GM23338 (cell line): Measurements from ENCODE around the gene GAPDHS. TPM values are rescaled to one million over a fixed set of nuclear protein-coding genes. Genes with fewer than 3 reads are reported as not detected.

ENCODE experiments used
- ATAC-seq: fragments of 200-7000 bp; cut with Tn5 transposase; 3 replicates; pipeline ENCODE4 v1.9.1; 2020
- DNase-seq: peaks from one replicate; pipeline ENCODE4 v3.0.0-alpha.2; 2015; ENCODE audit warnings: low spot score
- H2AFZ ChIP-seq: fragments of 200-600 bp; sonication (generic); 2 replicates; pipeline ENCODE4 v1.8.0; 2016; ENCODE audit warnings: antibody characterized with exemption, mild to moderate bottlenecking, moderate library complexity
- H3F3A ChIP-seq: fragments of 200-600 bp; sonication (generic); replicated peaks from 2 replicates; pipeline ENCODE4 v1.8.0; 2017; ENCODE audit warnings: antibody characterized with exemption, mixed run types, low read depth
- H3K27ac ChIP-seq: fragments of 200-600 bp; sonication (generic); 2 replicates; pipeline ENCODE4 v1.6.1; 2016; ENCODE audit warnings: low read depth
- H3K27me3 ChIP-seq: fragments of 200-600 bp; sonication (generic); 2 replicates; pipeline ENCODE4 v1.8.0; 2016; ENCODE audit warnings: mild to moderate bottlenecking, mixed run types, moderate library complexity; ENCODE audit not compliant: insufficient read depth
- H3K36me3 ChIP-seq: fragments of 200-600 bp; sonication (generic); 2 replicates; pipeline ENCODE4 v1.8.0; 2016; ENCODE audit warnings: mild to moderate bottlenecking; ENCODE audit not compliant: insufficient read depth
- H3K4me1 ChIP-seq: fragments of 200-600 bp; sonication (generic); 2 replicates; pipeline ENCODE4 v1.8.0; 2016; ENCODE audit warnings: mild to moderate bottlenecking, moderate library complexity; ENCODE audit not compliant: insufficient read depth
- H3K4me2 ChIP-seq: fragments of 200-600 bp; sonication (generic); 2 replicates; pipeline ENCODE4 v1.7.1; 2017; ENCODE audit warnings: mixed run types
- H3K4me3 ChIP-seq: fragments of 200-600 bp; sonication (generic); 2 replicates; pipeline ENCODE4 v1.6.1; 2016; ENCODE audit warnings: mixed run types
- H3K79me2 ChIP-seq: fragments of 200-600 bp; sonication (generic); replicated peaks from 2 replicates; pipeline ENCODE4 v1.8.0; 2017; ENCODE audit warnings: mild to moderate bottlenecking; ENCODE audit not compliant: insufficient read depth
- H3K9me2 ChIP-seq: fragments of 200-600 bp; sonication (generic); 2 replicates; pipeline ENCODE4 v1.8.0; 2017; ENCODE audit not compliant: insufficient read depth
- H4K20me1 ChIP-seq: fragments of 200-600 bp; sonication (generic); replicated peaks from 2 replicates; pipeline ENCODE4 v1.8.0; 2017; ENCODE audit warnings: mild to moderate bottlenecking; ENCODE audit not compliant: insufficient read depth
- H3K27ac Mint-ChIP-seq: 2 replicates; pipeline ENCODE4 v1.8.0; 2020; ENCODE audit warnings: inconsistent platforms, mild to moderate bottlenecking, moderate library complexity, mixed read lengths
- H3K27me3 Mint-ChIP-seq: 3 replicates; pipeline ENCODE4 v1.8.0; 2022; ENCODE audit warnings: low read depth, mild to moderate bottlenecking, moderate library complexity, mixed read lengths, inconsistent platforms; ENCODE audit not compliant: insufficient read depth, poor library complexity
- H3K36me3 Mint-ChIP-seq: 3 replicates; pipeline ENCODE4 v1.8.0; 2021; ENCODE audit warnings: low read depth, mild to moderate bottlenecking, inconsistent platforms, moderate library complexity, mixed read lengths
- H3K4me1 Mint-ChIP-seq: 3 replicates; pipeline ENCODE4 v1.8.0; 2020; ENCODE audit warnings: mild to moderate bottlenecking, inconsistent platforms, mixed read lengths
- H3K4me3 Mint-ChIP-seq: 3 replicates; pipeline ENCODE4 v1.8.0; 2021; ENCODE audit warnings: moderate library complexity, mild to moderate bottlenecking, inconsistent platforms, mixed read lengths
- H3K9me3 Mint-ChIP-seq: 3 replicates; pipeline ENCODE4 v1.8.0; 2020; ENCODE audit warnings: moderate library complexity, mild to moderate bottlenecking, inconsistent platforms, mixed read lengths
- CREB1 ChIP-seq: fragments of 250-450 bp; sonication (Bioruptor Pico); IDR thresholded peaks from 2 replicates; pipeline ENCODE4 v1.5.0; 2020; ENCODE audit warnings: low read depth, mild to moderate bottlenecking, moderate library complexity
- EZH2phosphoT487 ChIP-seq: fragments of 200-600 bp; sonication (generic); IDR thresholded peaks from one replicate; pipeline ENCODE4 v1.8.1; 2018; ENCODE audit warnings: antibody characterized with exemption; ENCODE audit not compliant: unreplicated experiment
- JUNB ChIP-seq: IDR thresholded peaks from one replicate; pipeline ENCODE4 v1.6.1; 2016; ENCODE audit warnings: antibody characterized with exemption; ENCODE audit not compliant: unreplicated experiment
- NANOG ChIP-seq: IDR thresholded peaks from 2 replicates; pipeline ENCODE4 v1.6.1; 2016; ENCODE audit warnings: antibody characterized with exemption, borderline replicate concordance
- POLR2AphosphoS5 ChIP-seq: IDR thresholded peaks from 2 replicates; pipeline ENCODE4 v1.6.1; 2016; ENCODE audit warnings: antibody characterized with exemption, low read depth
- REST ChIP-seq: IDR thresholded peaks from one replicate; pipeline ENCODE4 v1.6.1; 2018; ENCODE audit warnings: antibody characterized with exemption; ENCODE audit not compliant: unreplicated experiment
- STAT1 ChIP-seq: IDR thresholded peaks from one replicate; pipeline ENCODE4 v1.6.1; 2016; ENCODE audit warnings: antibody characterized with exemption; ENCODE audit not compliant: unreplicated experiment
- ZNF114 ChIP-seq: fragments of 250-450 bp; sonication (Bioruptor Pico); IDR thresholded peaks from 2 replicates; pipeline ENCODE4 v1.5.0; 2020; ENCODE audit warnings: mild to moderate bottlenecking, moderate library complexity
- polyA plus RNA-seq: library from polyadenylated mRNA; unstranded; fragments of >200 nt; fragmentation: Nextera tagmentation; extraction: Ambion mirVana; gene quantifications from 2 replicates; pipeline ENCODE4 v1.2.1, GENCODE V29; 2016
- total RNA-seq: library from RNA; depleted of rRNA; stranded (reverse); fragments of >200 nt; shearing (Covaris generic); gene quantifications from 2 replicates; pipeline ENCODE4 v1.2.3, GENCODE V29; 2014
- TF ChIP-seq, protein P1 (sequence below): fragments of 250-450 bp; sonication (Bioruptor Pico); IDR thresholded peaks from 2 replicates; pipeline ENCODE4 v1.5.0; 2020; ENCODE audit warnings: mild to moderate bottlenecking, moderate library complexity
- TF ChIP-seq, protein P2 (sequence below), 2 experiments: fragments of 200-600 bp in 1 of 2; sonication (generic) in 1 of 2; conservative IDR thresholded peaks; 2 replicates each; pipeline versions ENCODE4 v1.5.1 to v1.6.1; 2016 to 2017; ENCODE audit warnings: antibody characterized with exemption in 2 of 2, low read depth in 2 of 2, mild to moderate bottlenecking in 2 of 2, moderate library complexity in 1 of 2

Gene GAPDHS
- total and polyA plus RNA-seq, 2 experiments from 2014 or later = not detected

DNA sequence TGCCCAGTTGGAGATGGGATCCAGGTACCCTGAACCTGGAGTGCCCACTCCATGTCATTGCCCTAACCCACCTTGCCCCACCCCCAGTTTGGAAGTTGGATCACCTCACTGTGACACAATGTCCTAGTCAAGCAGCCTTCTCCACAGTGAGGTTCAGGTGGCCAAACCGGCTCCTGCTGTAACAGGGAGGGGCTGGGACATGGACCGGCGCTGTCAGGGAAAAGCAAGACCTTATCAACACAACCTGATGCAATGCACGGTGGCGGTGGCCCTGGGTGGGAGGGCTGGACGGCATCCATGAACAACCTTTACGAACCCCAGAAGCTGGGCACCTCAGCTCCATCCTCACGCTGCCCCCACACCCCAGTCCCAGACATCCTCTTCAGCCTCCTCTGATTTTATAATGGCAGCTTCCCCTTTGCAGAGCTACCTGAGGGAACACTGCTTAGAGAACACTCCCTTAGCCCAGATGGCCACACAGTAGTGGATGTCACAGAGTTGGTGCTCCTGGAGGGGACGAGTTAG is 41.4 kb upstream of the GAPDHS start:
- Mint-ChIP-seq H3K4me3 (no peak overlapping the region), H3K27me3 (peaks cover 12% of the 10 kb centered on the region), H3K27ac (no peak overlapping the region), H3K4me1 (peaks cover 13% of the 10 kb centered on the region), H3K36me3 (peaks cover 3% of the 10 kb centered on the region; the same call in 2 of the 3 replicates), H3K9me3 (no peaks in the 10 kb centered on the region; the same call in 2 of the 3 replicates)
- H3K27me3 ChIP-seq = no peaks in the 10 kb centered on the region
- 0 out of 2 replicates have a peak, but pooled peaks cover 3% of the 10 kb centered on the region for H3F3A ChIP-seq
- H4K20me1 ChIP-seq = no peaks in the 10 kb centered on the region; the same call in 1 of the 2 replicates
- TF ChIP-seq ZNF114 (no peak), STAT1 (no peak)
- TF ChIP-seq, protein P1, sequence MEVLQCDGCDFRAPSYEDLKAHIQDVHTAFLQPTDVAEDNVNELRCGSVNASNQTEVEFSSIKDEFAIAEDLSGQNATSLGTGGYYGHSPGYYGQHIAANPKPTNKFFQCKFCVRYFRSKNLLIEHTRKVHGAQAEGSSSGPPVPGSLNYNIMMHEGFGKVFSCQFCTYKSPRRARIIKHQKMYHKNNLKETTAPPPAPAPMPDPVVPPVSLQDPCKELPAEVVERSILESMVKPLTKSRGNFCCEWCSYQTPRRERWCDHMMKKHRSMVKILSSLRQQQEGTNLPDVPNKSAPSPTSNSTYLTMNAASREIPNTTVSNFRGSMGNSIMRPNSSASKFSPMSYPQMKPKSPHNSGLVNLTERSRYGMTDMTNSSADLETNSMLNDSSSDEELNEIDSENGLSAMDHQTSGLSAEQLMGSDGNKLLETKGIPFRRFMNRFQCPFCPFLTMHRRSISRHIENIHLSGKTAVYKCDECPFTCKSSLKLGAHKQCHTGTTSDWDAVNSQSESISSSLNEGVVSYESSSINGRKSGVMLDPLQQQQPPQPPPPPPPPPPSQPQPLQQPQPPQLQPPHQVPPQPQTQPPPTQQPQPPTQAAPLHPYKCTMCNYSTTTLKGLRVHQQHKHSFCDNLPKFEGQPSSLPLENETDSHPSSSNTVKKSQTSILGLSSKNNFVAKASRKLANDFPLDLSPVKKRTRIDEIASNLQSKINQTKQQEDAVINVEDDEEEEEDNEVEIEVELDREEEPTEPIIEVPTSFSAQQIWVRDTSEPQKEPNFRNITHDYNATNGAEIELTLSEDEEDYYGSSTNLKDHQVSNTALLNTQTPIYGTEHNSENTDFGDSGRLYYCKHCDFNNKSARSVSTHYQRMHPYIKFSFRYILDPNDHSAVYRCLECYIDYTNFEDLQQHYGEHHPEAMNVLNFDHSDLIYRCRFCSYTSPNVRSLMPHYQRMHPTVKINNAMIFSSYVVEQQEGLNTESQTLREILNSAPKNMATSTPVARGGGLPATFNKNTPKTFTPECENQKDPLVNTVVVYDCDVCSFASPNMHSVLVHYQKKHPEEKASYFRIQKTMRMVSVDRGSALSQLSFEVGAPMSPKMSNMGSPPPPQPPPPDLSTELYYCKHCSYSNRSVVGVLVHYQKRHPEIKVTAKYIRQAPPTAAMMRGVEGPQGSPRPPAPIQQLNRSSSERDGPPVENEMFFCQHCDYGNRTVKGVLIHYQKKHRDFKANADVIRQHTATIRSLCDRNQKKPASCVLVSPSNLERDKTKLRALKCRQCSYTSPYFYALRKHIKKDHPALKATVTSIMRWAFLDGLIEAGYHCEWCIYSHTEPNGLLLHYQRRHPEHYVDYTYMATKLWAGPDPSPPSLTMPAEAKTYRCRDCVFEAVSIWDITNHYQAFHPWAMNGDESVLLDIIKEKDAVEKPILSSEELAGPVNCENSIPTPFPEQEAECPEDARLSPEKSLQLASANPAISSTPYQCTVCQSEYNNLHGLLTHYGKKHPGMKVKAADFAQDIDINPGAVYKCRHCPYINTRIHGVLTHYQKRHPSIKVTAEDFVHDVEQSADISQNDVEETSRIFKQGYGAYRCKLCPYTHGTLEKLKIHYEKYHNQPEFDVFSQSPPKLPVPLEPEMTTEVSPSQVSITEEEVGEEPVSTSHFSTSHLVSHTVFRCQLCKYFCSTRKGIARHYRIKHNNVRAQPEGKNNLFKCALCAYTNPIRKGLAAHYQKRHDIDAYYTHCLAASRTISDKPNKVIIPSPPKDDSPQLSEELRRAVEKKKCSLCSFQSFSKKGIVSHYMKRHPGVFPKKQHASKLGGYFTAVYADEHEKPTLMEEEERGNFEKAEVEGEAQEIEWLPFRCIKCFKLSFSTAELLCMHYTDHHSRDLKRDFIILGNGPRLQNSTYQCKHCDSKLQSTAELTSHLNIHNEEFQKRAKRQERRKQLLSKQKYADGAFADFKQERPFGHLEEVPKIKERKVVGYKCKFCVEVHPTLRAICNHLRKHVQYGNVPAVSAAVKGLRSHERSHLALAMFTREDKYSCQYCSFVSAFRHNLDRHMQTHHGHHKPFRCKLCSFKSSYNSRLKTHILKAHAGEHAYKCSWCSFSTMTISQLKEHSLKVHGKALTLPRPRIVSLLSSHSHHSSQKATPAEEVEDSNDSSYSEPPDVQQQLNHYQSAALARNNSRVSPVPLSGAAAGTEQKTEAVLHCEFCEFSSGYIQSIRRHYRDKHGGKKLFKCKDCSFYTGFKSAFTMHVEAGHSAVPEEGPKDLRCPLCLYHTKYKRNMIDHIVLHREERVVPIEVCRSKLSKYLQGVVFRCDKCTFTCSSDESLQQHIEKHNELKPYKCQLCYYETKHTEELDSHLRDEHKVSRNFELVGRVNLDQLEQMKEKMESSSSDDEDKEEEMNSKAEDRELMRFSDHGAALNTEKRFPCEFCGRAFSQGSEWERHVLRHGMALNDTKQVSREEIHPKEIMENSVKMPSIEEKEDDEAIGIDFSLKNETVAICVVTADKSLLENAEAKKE (CRISPR knock-in tag) = no peak
- H3K4me3 ChIP-seq = no peak overlapping the region
- H3K27ac ChIP-seq = no peak overlapping the region
- H3K4me1 ChIP-seq = no peaks in the 10 kb centered on the region
- no peaks in the 10 kb centered on the region for H3K9me2 ChIP-seq
- no peaks in the 10 kb centered on the region for H3K79me2 ChIP-seq
- no peak overlapping the region for H3K4me2 ChIP-seq
- ATAC-seq = no peak
- no peak overlapping the region for H2AFZ ChIP-seq
- H3K36me3 ChIP-seq = no peaks in the 10 kb centered on the region
- no peak for DNase-seq

DNA sequence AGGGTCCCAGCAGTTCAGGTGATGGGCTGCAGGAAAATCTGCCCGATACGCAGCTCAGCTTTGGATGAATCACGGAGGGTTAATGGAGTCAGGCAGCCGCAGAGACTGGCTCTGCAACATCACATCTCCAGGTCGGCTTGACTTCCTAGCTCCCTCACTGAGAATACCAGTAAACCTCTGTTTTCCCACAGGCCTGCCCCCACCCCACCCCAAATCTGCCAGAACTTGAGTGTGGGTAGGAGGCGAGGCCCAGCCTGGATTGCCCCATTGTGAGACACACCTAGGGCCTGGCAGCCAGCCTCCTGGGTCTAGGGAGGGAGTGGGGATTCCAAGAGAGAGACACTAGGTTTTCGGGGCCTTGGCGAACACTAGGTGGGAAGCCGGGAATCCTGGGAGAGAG is 39.3 kb upstream of the GAPDHS start:
- Histone ChIP-seq H3K4me3 (no peak overlapping the region), H3K27me3 (no peaks in the 10 kb centered on the region), H3K9me2 (no peaks in the 10 kb centered on the region), H3F3A (peaks cover 11% of the 10 kb centered on the region; the same call in 1 of the 2 replicates), H3K4me2 (no peak overlapping the region), H2AFZ (no peak overlapping the region), H4K20me1 (no peaks in the 10 kb centered on the region; the same call in 1 of the 2 replicates), H3K27ac (no peak overlapping the region), H3K79me2 (no peaks in the 10 kb centered on the region), H3K36me3 (peaks cover 8% of the 10 kb centered on the region), H3K4me1 (no peaks in the 10 kb centered on the region)
- Mint-ChIP-seq H3K9me3 (no peaks in the 10 kb centered on the region), H3K36me3 (peaks cover 24% of the 10 kb centered on the region), H3K27ac (no peak overlapping the region), H3K27me3 (peaks cover 12% of the 10 kb centered on the region), H3K4me1 (peaks cover 13% of the 10 kb centered on the region), H3K4me3 (no peak overlapping the region)
- DNase-seq (no peak), ATAC-seq (no peak)
- TF ChIP-seq JUNB = no peak
- TF ChIP-seq, protein P2, sequence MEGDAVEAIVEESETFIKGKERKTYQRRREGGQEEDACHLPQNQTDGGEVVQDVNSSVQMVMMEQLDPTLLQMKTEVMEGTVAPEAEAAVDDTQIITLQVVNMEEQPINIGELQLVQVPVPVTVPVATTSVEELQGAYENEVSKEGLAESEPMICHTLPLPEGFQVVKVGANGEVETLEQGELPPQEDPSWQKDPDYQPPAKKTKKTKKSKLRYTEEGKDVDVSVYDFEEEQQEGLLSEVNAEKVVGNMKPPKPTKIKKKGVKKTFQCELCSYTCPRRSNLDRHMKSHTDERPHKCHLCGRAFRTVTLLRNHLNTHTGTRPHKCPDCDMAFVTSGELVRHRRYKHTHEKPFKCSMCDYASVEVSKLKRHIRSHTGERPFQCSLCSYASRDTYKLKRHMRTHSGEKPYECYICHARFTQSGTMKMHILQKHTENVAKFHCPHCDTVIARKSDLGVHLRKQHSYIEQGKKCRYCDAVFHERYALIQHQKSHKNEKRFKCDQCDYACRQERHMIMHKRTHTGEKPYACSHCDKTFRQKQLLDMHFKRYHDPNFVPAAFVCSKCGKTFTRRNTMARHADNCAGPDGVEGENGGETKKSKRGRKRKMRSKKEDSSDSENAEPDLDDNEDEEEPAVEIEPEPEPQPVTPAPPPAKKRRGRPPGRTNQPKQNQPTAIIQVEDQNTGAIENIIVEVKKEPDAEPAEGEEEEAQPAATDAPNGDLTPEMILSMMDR (conservative IDR thresholded peaks at IDR 0.05; ENCODE audit: low read depth in 2 of 2) = no peak
- no peak for TF ChIP-seq NANOG
- no peak for TF ChIP-seq REST
- no peak for TF ChIP-seq ZNF114
- TF ChIP-seq STAT1 = no peak
- TF ChIP-seq EZH2phosphoT487 = no peak
- TF ChIP-seq POLR2AphosphoS5 = no peak
- TF ChIP-seq CREB1 (CRISPR knock-in tag) = no peak
